ENCODE measurements around the gene UBE4B. TPM values are rescaled to one million over a fixed set of nuclear protein-coding genes. Genes with fewer than 3 reads are reported as not detected.
"Not testable (repeated sequence)": the region's sequence is repeated elsewhere in the genome, so short reads cannot be mapped to it uniquely, and the experiment has no call there.

The UBE4B gene
- total and polyA plus RNA-seq, 2 experiments from 2014 or later: 14.3 to 27.6 TPM

- no peaks in the 10 kb centered on the region for H3K27me3 ChIP-seq (replicated peaks; ENCODE audit: insufficient read depth)
- peaks cover 48% of the 10 kb centered on the region for H4K20me1 ChIP-seq (ENCODE audit: insufficient read depth)
- TF ChIP-seq EZH2 (IDR thresholded peaks at IDR 0.05; ENCODE audit: insufficient read depth, poor library complexity, severe bottlenecking) (no peak), EZH2phosphoT487 (IDR thresholded peaks at IDR 0.05; ENCODE audit: insufficient read depth, low read depth) (no peak)
- H3K4me3 ChIP-seq: no peak overlapping the region
- H3F3A ChIP-seq (ENCODE audit: insufficient read depth): 0 out of 2 replicates have a peak, but pooled peaks cover 6% of the 10 kb centered on the region
- no peak for DNase-seq
- no peaks in the 10 kb centered on the region for H3K9me3 ChIP-seq (ENCODE audit: low read depth)
- H2AFZ ChIP-seq: no peak overlapping the region
- H3K36me3 ChIP-seq (ENCODE audit: low read depth): no peaks in the 10 kb centered on the region
- H3K9me2 ChIP-seq (ENCODE audit: insufficient read depth): no peaks in the 10 kb centered on the region
- H3K4me1 ChIP-seq (ENCODE audit: insufficient read depth): peaks cover 31% of the 10 kb centered on the region
- H3K4me2 ChIP-seq (ENCODE audit: unreplicated experiment): no peak overlapping the region
- H3K9ac ChIP-seq: no peak overlapping the region
- H3K79me2 ChIP-seq (ENCODE audit: insufficient read depth): peaks cover 100% of the 10 kb centered on the region
- H3K27ac ChIP-seq: no peak overlapping the region
- in situ Hi-C loops (cut with MboI): no loop called here
These were observed 187.4 kb downstream of the UBE4B start for GRCh38 chr1:10220200-10220599.

- Histone ChIP-seq H3K4me1 (ENCODE audit: insufficient read depth) (peaks cover 36% of the 10 kb centered on the region), H3K79me2 (ENCODE audit: insufficient read depth) (peaks cover 100% of the 10 kb centered on the region), H4K20me1 (ENCODE audit: insufficient read depth) (peaks cover 49% of the 10 kb centered on the region)
- H3K9me3 ChIP-seq (ENCODE audit: low read depth); H3K36me3 ChIP-seq (ENCODE audit: low read depth); DNase-seq; H2AFZ ChIP-seq; H3K27me3 ChIP-seq (replicated peaks; ENCODE audit: insufficient read depth); H3K4me2 ChIP-seq (ENCODE audit: unreplicated experiment); in situ Hi-C loops (cut with MboI); H3K9me2 ChIP-seq (ENCODE audit: insufficient read depth); H3K9ac ChIP-seq; H3K27ac ChIP-seq; H3F3A ChIP-seq (ENCODE audit: insufficient read depth); H3K4me3 ChIP-seq: not testable (repeated sequence)
- WGBS, 2 experiments (ENCODE audit: low coverage in 1 of 2, low lambda C conversion rate in 2 of 2, missing lambda C conversion rate in 2 of 2): 93 to 98% methylated on average over 6 of the region's 6 CpGs
These were observed 187.9 kb downstream of the UBE4B start for GRCh38 chr1:10220657-10221056.

- Histone ChIP-seq H3K27me3 (replicated peaks; ENCODE audit: insufficient read depth) (no peaks in the 10 kb centered on the region), H3K4me1 (ENCODE audit: insufficient read depth) (peaks cover 29% of the 10 kb centered on the region; the same call in 1 of the 2 replicates), H3K9me3 (ENCODE audit: low read depth) (no peaks in the 10 kb centered on the region), H3K9ac (no peak overlapping the region), H3K4me2 (ENCODE audit: unreplicated experiment) (no peak overlapping the region), H3F3A (ENCODE audit: insufficient read depth) (0 out of 2 replicates have a peak, but pooled peaks cover 13% of the 10 kb centered on the region), H3K4me3 (no peak overlapping the region), H3K9me2 (ENCODE audit: insufficient read depth) (no peaks in the 10 kb centered on the region), H3K36me3 (ENCODE audit: low read depth) (no peaks in the 10 kb centered on the region), H2AFZ (no peak overlapping the region), H3K27ac (no peak overlapping the region), H4K20me1 (ENCODE audit: insufficient read depth) (peaks cover 31% of the 10 kb centered on the region), H3K79me2 (ENCODE audit: insufficient read depth) (peaks cover 100% of the 10 kb centered on the region)
- peak; percentile 13 for DNase-seq
- in situ Hi-C loops (cut with MboI): no loop called here
- WGBS, 2 experiments (ENCODE audit: low coverage in 1 of 2, low lambda C conversion rate in 2 of 2, missing lambda C conversion rate in 2 of 2): 76 to 90% methylated on average over 1 of the region's 1 CpG
- TF ChIP-seq EZH2phosphoT487 (IDR thresholded peaks at IDR 0.05; ENCODE audit: insufficient read depth, low read depth): no peak
- TF ChIP-seq EZH2 (IDR thresholded peaks at IDR 0.05; ENCODE audit: insufficient read depth, poor library complexity, severe bottlenecking): no peak
These were observed 192.8 kb downstream of the UBE4B start for GRCh38 chr1:10225573-10225972.

GRCh38 chr1:10228528-10228927 is 195.8 kb downstream of the UBE4B start:
- Histone ChIP-seq H3K27ac (no peak overlapping the region), H3K9ac (no peak overlapping the region), H3F3A (ENCODE audit: insufficient read depth) (peaks cover 35% of the 10 kb centered on the region; the same call in 1 of the 2 replicates), H3K27me3 (replicated peaks; ENCODE audit: insufficient read depth) (no peaks in the 10 kb centered on the region), H3K9me2 (ENCODE audit: insufficient read depth) (no peaks in the 10 kb centered on the region), H3K9me3 (ENCODE audit: low read depth) (no peaks in the 10 kb centered on the region), H3K4me3 (no peak overlapping the region), H3K79me2 (ENCODE audit: insufficient read depth) (peaks cover 100% of the 10 kb centered on the region), H4K20me1 (ENCODE audit: insufficient read depth) (peaks cover 34% of the 10 kb centered on the region), H2AFZ (no peak overlapping the region), H3K4me2 (ENCODE audit: unreplicated experiment) (no peak overlapping the region), H3K36me3 (ENCODE audit: low read depth) (no peaks in the 10 kb centered on the region), H3K4me1 (ENCODE audit: insufficient read depth) (peaks cover 29% of the 10 kb centered on the region; the same call in 1 of the 2 replicates)
- in situ Hi-C loops (cut with MboI): no loop called here
- WGBS, 2 experiments (ENCODE audit: low coverage in 1 of 2, low lambda C conversion rate in 2 of 2, missing lambda C conversion rate in 2 of 2): 98 to 100% methylated on average over 2 of the region's 2 CpGs
- TF ChIP-seq EZH2phosphoT487 (IDR thresholded peaks at IDR 0.05; ENCODE audit: insufficient read depth, low read depth) (no peak), EZH2 (IDR thresholded peaks at IDR 0.05; ENCODE audit: insufficient read depth, poor library complexity, severe bottlenecking) (no peak)
- DNase-seq: no peak

GRCh38 chr1:10229903-10230302 is 197.1 kb downstream of the UBE4B start:
- no peaks in the 10 kb centered on the region for H3K9me3 ChIP-seq (ENCODE audit: low read depth)
- H3K9ac ChIP-seq: no peak overlapping the region
- H3K27ac ChIP-seq: no peak overlapping the region
- TF ChIP-seq EZH2phosphoT487 (IDR thresholded peaks at IDR 0.05; ENCODE audit: insufficient read depth, low read depth) (no peak), EZH2 (IDR thresholded peaks at IDR 0.05; ENCODE audit: insufficient read depth, poor library complexity, severe bottlenecking) (no peak)
- DNase-seq: no peak
- peaks cover 29% of the 10 kb centered on the region; the same call in 1 of the 2 replicates for H3K4me1 ChIP-seq (ENCODE audit: insufficient read depth)
- H3F3A ChIP-seq (ENCODE audit: insufficient read depth): peaks cover 35% of the 10 kb centered on the region; the same call in 1 of the 2 replicates
- no peaks in the 10 kb centered on the region for H3K36me3 ChIP-seq (ENCODE audit: low read depth)
- peaks cover 30% of the 10 kb centered on the region for H4K20me1 ChIP-seq (ENCODE audit: insufficient read depth)
- WGBS, 2 experiments (ENCODE audit: low coverage in 1 of 2, low lambda C conversion rate in 2 of 2, missing lambda C conversion rate in 2 of 2): 95 to 97% methylated on average over 5 of the region's 5 CpGs
- peak overlapping the region; percentile 30 for H3K4me2 ChIP-seq (ENCODE audit: unreplicated experiment)
- H2AFZ ChIP-seq: no peak overlapping the region
- H3K9me2 ChIP-seq (ENCODE audit: insufficient read depth): no peaks in the 10 kb centered on the region
- peaks cover 100% of the 10 kb centered on the region for H3K79me2 ChIP-seq (ENCODE audit: insufficient read depth)
- no peaks in the 10 kb centered on the region for H3K27me3 ChIP-seq (replicated peaks; ENCODE audit: insufficient read depth)
- in situ Hi-C loops (cut with MboI): no loop called here
- H3K4me3 ChIP-seq: no peak overlapping the region

MicroRNAs encoded within 50 kb of the gene (microRNA counts, 767-probe panel; counts per million panel counts)
- microRNA hsa-miR-1273d: 447 counts per million, percentile 86 among the panel's probes with 10 or more counts

Small RNAs within 50 kb of the gene (microRNA-seq; reads per million reads assigned to microRNA genes)
- not detected for gene MIR1273D (ENCODE audit: borderline number of aligned reads)

Small RNAs within 50 kb of the gene (small RNA-seq; reads per million reads assigned to genes)
- gene MIR1273D (ENCODE audit: low read depth, low replicate concordance): not detected
- gene RNU6-828P (ENCODE audit: low read depth, low replicate concordance): not detected

Other genes with a start within 250 kb of the UBE4B start
- gene CLSTN1, start 209.0 kb upstream of the UBE4B start, total RNA-seq (2014; rRNA removed; shearing (Covaris generic)): 67.8 and 72.6 TPM in 2 replicates
- gene CLSTN1, start 209.0 kb upstream of the UBE4B start, polyA plus RNA-seq (2016; fragmentation: Nextera tagmentation; extraction: Ambion mirVana): 56.8 and 59.7 TPM in 2 replicates
- 12.5 and 31.0 TPM in 2 replicates for gene CTNNBIP1, start 122.7 kb upstream of the UBE4B start, total RNA-seq (2014; rRNA removed; shearing (Covaris generic))
- 21.8 and 22.2 TPM in 2 replicates for gene CTNNBIP1, start 122.7 kb upstream of the UBE4B start, polyA plus RNA-seq (2016; fragmentation: Nextera tagmentation; extraction: Ambion mirVana)
- 21.2 and 24.0 TPM in 2 replicates for gene LZIC, start 89.6 kb upstream of the UBE4B start, total RNA-seq (2014; rRNA removed; shearing (Covaris generic))
- gene LZIC, start 89.6 kb upstream of the UBE4B start, polyA plus RNA-seq (2016; fragmentation: Nextera tagmentation; extraction: Ambion mirVana): 26.0 and 31.4 TPM in 2 replicates
- 12.5 and 15.2 TPM in 2 replicates for gene NMNAT1, start 89.5 kb upstream of the UBE4B start, total RNA-seq (2014; rRNA removed; shearing (Covaris generic))
- 18.6 and 18.8 TPM in 2 replicates for gene NMNAT1, start 89.5 kb upstream of the UBE4B start, polyA plus RNA-seq (2016; fragmentation: Nextera tagmentation; extraction: Ambion mirVana)
- not detected in 2 replicates for gene RBP7, start 35.7 kb upstream of the UBE4B start, total RNA-seq (2014; rRNA removed; shearing (Covaris generic))
- 0.33 TPM in 1 of 2 replicates, not detected in the other for gene RBP7, start 35.7 kb upstream of the UBE4B start, polyA plus RNA-seq (2016; fragmentation: Nextera tagmentation; extraction: Ambion mirVana)
- 24.8 and 25.8 TPM in 2 replicates for gene KIF1B, start 177.6 kb downstream of the UBE4B start, total RNA-seq (2014; rRNA removed; shearing (Covaris generic))
- 14.7 and 14.8 TPM in 2 replicates for gene KIF1B, start 177.6 kb downstream of the UBE4B start, polyA plus RNA-seq (2016; fragmentation: Nextera tagmentation; extraction: Ambion mirVana)

All from GM23248 (cell line).